Measurements from ENCODE around the gene SLC43A3.
"Not testable (repeated sequence)": the region's sequence is repeated elsewhere in the genome, so short reads cannot be mapped to it uniquely, and the experiment has no call there.

SLC43A3 gene

DNA sequence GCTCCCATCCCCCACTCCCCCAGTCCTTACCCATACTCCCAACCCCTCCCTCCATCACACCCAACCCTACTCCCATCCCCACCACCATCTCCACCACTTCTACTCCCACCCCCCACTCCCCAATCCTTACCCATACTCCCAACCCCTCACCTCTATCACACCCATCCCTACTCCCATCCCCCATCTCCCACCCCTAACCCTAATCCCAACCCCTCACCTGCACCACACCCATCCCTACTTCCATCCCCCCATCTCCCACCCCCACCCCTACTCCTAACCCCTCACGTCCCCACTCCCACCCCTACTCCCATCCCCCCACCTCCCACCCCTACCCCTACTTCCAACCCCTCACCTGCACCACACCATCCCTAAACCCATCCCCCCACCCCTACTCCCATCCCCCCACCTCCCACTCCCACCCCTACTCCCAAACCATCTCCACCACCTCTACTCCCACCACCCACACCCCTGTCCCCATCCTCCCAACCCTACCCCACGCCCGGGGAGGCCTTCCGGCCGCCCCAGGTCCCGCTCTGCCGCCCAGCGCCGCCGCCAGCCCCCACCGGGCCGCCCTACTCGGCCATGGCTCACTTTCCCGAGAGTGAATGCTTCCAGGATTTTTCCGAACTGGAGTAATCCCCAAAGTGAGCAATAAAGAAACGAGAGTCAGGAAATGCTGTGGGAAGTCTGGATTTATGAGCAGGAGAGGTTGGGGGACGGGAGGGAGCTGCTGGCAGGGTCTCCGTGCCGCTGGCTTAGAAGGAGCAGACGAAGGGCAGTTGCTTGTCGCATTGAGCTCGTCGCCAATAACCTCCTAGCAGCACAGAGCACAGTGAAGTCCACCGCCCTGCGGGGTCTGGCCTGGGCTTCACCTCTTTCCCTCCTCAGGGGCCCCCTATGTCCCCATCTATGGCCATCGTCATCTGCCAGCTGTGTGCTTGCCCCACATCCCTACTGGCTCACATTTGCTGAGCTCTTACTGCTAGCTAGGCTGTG is 50.5 kb downstream of the SLC43A3 start:
- DNase-seq: no peak

GRCh38 chr11:57375490-57375889 is 51.4 kb downstream of the SLC43A3 start:
- no peak for DNase-seq

DNA sequence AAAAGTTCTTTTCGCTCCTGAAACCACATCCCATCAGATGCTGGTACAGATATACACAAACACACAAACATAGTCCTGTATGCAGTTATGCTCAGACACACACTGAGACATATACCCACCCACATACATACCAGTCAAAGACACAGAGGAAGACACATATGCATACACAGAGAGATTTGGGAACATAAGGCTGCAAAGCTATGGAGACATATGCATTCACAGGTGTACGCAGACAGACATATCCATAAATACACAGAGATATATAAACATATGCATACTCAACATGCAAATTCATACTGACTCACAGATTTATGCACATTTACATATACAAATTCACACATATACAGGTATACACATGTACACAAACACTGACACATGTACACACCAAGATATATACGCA is 52.0 kb downstream of the SLC43A3 start:
- no peak for DNase-seq

- DNase-seq: no peak
Observed at GRCh38 chr11:57373146-57373545, 53.8 kb downstream of the SLC43A3 start.

GRCh38 chr11:57370941-57371340 is 56.0 kb downstream of the SLC43A3 start:
- DNase-seq: no peak

- no peak for DNase-seq
Observed at GRCh38 chr11:57370251-57370650, 56.7 kb downstream of the SLC43A3 start.

GRCh38 chr11:57368845-57369232 is 58.1 kb downstream of the SLC43A3 start:
- DNase-seq: no peak

DNA sequence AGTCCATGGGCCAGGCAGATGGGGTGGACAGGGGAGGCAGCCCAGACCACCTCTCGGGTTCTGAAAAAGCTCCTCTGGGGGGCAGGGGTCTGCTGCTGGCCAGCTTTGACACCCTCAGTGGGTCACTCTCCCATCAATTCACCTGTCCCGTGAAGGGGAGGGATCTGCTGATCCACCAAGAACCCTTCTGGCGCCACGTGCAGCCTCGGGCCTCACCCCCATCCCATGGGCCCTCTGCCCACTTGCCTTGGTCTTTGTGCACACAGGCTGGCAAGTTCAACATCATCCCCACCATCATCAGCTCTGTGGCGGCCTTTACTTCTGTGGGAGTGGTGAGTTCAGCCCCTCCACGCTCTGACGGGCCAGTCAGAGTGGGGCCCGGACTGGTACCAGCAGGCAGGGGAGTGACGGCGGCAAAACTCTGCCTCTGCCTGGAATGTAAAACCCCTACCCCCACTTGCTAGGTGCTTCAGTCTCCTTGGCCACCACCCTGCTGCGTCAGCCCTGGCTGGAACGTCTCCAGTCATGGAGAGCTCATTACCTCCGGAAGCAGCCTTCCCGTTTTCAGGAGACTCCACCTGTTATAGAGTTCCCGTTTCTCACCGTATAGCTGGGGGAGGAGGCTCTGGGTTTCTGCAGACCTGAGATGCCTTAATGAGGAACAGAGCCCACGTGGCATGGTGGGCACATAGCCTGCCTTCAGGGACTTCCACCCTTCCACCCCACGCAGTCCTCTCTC is 58.6 kb downstream of the SLC43A3 start:
- DNase-seq: no peak

DNA sequence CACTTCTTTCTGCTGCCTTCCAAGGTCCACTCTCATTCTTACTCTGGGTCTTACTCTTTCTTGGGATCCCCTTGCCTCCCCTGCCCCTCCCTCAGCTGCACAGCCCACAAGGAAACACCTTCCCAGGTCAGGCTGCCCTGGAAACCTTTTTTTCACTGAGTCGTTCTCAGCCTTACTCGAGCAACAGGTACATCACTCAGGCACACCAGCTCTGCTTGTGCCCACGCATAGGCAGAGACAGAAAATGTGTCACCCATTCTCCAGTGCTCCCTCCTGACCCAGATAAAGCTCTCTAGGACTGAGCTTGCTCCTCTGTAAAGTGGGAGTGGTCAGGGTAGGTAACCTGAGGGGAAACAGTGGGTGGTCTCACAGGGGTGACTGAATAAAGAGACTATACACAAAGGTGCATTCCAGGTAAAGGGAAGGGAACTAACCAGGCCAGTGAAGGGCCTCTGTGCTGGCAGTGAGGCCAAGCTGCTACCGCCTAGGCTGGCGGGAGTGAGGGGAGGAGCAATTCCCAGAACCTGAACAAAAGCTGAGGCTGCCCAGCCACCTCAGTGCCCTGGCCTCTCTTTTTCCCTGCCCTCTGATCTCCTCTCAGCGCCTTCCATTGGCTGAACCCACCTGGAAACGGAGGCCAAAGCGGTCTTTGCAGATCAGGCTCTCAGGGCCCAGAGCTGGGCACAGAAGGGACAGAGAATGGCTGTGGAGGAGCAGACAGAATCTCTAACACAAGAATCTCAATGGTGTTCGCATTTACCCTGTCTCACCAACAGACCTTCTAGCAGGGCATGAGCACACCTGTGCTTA is 61.9 kb downstream of the SLC43A3 start:
- no peak for DNase-seq

DNA sequence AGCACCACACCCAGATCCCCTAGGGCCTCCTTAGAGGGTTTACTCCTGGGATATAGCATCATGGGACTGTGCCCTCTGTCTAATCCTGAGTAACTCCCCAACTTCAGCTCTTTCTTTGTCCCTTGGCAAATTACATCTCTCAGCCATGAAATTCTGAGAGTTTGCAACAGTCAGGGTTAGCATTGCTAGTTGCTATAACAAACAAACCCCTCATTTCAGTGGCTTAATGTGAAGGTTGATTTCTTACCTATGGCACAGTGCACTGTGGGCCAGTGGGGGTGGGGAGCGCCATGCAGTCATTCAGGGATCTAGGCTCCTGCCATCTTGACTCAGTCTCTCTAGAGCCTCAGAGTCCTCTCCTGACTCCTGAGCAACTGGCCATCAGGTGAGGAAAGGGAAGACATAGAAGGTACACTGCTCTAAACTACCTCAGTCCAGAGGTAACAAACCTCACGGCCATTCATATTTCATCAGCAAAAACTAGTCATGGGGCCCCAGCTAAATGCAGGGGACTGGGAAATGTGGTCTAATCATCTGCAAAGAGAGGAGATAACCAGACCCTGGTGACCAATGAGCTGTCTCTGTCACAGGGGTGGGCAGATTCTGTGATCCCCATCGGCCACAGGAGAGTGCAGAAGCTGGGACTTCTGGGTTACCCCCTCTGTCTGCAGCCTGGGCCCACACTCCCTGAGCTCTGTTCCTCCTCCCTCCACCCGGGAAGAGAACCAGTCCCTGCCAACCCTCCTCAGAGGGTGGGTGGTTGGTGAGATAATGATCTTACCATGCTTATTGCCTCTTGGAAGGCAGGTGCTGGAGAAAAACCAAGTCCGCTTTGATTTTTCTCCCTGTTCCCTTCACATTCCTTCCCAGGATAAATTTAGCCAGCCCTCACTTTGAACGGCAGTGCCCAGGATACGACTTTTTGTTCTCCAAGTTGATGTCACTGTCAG is 63.5 kb downstream of the SLC43A3 start:
- DNase-seq: no peak

GRCh38 chr11:57361926-57362325 is 65.0 kb downstream of the SLC43A3 start:
- DNase-seq: no peak

DNA sequence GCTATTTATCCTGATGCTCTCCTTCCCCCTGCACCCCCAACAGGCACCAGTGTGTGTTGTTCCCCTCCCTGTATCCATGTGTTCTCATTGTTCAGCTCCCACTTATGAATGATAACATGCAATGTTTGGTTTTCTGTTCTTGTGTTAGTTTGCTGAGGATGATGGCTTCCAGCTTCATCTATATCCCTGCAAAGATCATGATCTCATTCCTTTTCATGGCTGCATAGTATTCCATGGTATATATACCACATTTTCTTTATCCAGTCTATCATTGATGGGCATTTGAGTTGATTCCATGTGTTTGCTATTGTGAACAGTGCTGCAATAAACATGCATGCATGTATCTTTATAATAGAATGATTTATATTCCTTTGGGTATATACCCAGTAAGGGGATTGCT is 65.5 kb downstream of the SLC43A3 start:
- not testable (repeated sequence) for DNase-seq

DNA sequence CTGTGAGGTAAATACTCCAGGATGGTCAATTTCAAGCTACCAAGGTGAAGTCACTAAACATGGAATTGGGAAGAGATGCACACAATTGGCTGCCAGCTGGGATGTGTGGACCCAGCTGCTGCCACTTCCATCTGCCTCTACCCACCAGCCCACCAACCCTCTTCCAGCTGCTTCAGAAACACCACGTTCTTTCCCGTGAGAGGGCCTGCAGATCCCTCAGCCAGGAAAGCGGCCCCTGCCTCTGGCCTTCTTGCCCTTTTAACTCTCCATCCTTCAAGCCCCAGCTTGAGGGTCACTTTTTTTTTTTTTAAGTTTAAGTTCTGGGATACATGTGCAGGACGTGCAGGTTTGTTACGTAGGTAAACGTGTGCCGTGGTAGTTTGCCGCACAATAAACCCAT is 65.9 kb downstream of the SLC43A3 start:
- DNase-seq: no peak

DNA sequence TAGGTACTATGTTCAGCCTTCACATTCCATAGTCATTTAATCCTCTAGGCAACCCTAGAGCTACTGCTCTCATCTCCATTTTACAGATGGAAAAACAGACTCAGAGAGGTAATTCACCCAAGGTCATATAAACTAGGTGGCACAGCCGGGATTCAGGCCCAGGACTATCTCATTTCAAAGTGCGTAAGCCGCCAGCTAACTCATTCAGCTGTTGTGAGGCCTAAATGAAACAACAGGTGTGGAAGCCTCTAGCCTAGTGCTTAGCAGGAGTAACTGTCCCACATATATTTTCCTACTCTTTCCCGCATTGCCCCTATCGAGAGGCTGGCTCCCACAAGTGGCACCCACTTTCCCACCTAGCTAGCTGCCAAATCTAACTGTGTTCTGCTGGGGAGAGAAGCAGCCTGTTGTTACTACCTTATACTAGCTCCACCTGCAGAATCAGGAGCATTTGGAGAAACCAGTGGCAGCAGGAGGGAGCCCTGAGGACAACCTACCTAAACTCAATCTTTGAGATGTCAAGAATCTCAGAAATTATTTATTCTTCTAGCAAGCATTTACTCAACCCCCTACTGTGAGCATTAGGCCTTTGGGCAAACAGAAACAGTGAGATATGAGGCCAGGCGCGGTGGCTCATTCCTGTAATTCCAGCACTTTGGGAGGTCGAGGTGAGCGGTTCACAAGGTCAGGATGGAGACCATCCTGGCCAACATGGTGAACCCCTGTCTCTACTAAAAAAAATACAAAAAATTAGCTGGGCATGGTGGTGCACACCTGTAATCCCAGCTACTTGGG is 66.8 kb downstream of the SLC43A3 start:
- no peak for DNase-seq

- no peak for DNase-seq
Observed at GRCh38 chr11:57359396-57359795, 67.5 kb downstream of the SLC43A3 start.

DNA sequence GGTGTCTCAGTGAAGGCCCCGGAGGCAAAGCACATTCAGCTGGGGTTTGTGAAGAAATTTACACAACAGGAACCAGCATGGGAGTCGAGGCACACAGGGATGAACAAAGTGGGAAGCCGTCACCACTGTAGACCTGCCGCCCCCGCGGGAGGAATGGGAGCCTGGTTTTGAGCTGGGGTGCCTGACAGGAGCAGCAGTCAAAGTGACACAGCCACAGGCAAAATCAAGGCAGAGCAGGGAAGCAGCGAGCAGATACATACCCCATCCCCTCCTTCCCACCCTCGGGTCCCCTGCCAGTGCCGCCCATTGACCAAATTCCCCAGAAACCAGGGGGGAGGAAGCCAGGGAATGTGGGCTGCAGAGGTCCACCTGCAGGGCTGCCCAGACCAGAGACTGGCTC is 67.9 kb downstream of the SLC43A3 start:
- DNase-seq: no peak

- no peak for DNase-seq
Observed at GRCh38 chr11:57358543-57358961, 68.4 kb downstream of the SLC43A3 start.

DNA sequence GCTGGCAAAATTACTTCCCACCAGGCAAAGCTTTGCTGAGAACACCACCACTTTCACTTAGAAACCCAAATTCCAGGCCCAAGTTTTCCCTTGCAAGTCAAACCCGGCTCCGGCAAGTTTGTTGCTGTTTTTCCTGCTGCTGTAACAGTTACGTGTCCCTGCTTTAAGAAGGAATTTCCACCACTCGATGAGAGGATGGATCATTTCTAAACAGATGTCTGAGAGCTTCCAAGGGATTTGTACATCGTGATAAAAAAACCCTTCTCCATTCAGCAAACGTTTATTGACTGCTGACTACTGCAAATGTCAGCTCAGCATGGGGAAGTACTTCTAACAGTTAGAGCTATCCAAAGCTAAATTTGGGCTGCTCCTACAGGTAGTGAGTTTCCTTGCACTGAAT is 69.1 kb downstream of the SLC43A3 start:
- DNase-seq: no peak

DNA sequence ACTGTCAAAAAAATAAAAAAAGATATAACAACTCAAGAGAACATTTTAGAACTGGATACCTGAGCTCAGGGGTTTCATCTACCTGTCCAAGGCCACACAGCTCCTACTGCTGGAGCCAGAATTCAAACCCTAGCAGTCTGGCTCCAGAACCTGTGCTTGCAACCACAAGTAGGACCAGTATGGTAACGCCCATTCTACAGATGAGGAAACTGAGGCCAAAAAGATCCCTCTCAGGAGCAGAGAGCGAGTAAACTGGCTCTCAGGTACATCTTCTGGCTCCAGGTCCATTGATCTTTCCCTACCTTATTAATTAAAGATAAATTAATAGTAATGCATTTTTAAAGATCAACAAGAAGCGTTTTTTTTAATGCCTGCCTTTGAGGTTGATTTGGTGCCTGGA is 69.6 kb downstream of the SLC43A3 start:
- no peak for DNase-seq

Data from T-helper 9 cell (primary cell).